Embryonic facial prominence (tissue), 1 donor: ENCODE measurements around the gene UBR1.
"Not testable (repeated sequence)": the region's sequence is repeated elsewhere in the genome, so short reads cannot be mapped to it uniquely, and the experiment has no call there.

ENCODE experiments used
- DNase-seq: peaks from one replicate; pipeline ENCODE4 v3.0.0-alpha.2; 2016; ENCODE audit errors: extremely low spot score

The UBR1 gene

GRCh38 chr15:42915654-42916315 is 190.1 kb downstream of the UBR1 start:
- DNase-seq = no peak

DNA sequence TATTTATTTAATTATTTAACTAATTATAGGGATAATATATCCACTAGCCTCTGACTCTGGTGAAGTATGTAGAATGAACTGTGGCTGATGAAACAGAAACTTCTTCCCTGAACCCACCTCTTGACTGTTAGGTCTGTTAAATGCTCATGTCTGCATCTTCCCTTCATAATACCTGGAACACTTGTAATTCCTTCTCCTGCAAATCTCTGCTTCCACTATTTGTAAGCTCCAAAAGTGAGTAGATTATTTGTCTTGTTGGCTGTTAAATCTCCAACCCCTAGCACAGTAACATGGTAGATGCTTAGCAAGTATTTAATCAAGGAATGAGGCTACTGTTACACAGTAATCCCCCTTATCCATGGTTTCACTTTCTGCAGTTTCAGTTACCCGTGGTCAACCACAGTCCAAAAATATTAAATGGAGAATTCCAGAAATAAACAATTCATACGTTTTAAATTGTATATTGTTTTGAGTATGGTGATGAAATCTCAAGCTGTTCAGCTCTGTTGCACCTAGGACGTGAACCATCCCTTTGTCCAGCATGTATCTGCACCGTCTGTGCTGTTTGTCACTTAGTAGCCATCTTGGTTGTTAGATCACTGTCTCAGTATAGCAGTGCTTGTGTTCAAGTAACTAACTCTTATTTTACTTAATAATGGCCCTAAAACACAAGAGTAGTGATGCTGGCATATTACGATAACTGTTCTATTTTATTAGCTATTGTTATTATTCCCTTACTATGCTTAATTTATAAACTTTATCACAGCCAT is 190.9 kb downstream of the UBR1 start:
- no peak for DNase-seq

GRCh38 chr15:42911058-42911592 is 194.7 kb downstream of the UBR1 start:
- no peak for DNase-seq

- DNase-seq = no peak
Measured at GRCh38 chr15:42908538-42908937, 197.3 kb downstream of the UBR1 start.

GRCh38 chr15:42903388-42904324 is 202.2 kb downstream of the UBR1 start:
- no peak for DNase-seq

GRCh38 chr15:42893911-42894310 is 211.9 kb downstream of the UBR1 start:
- not testable (repeated sequence) for DNase-seq
